AG09309 (cell line): ENCODE data around the gene SFMBT2.
"Not testable (repeated sequence)": the region's sequence is repeated elsewhere in the genome, so short reads cannot be mapped to it uniquely, and the experiment has no call there.

ENCODE experiments used
- DNase-seq: peaks from one replicate; pipeline ENCODE4 v3.0.0-alpha.2; 2010; ENCODE audit warnings: low read depth
- H3K4me3 ChIP-seq: 2 replicates; pipeline ENCODE4 v1.5.1; 2011; ENCODE audit warnings: mild to moderate bottlenecking, low read depth, low read length, moderate library complexity; ENCODE audit not compliant: control insufficient read depth
- CTCF ChIP-seq: IDR thresholded peaks from 2 replicates; pipeline ENCODE4 v1.5.1; 2011; ENCODE audit warnings: mild to moderate bottlenecking, low read depth, low read length, inconsistent platforms; ENCODE audit not compliant: insufficient read depth, control insufficient read depth; ENCODE audit errors: missing control alignments

Gene SFMBT2

DNA sequence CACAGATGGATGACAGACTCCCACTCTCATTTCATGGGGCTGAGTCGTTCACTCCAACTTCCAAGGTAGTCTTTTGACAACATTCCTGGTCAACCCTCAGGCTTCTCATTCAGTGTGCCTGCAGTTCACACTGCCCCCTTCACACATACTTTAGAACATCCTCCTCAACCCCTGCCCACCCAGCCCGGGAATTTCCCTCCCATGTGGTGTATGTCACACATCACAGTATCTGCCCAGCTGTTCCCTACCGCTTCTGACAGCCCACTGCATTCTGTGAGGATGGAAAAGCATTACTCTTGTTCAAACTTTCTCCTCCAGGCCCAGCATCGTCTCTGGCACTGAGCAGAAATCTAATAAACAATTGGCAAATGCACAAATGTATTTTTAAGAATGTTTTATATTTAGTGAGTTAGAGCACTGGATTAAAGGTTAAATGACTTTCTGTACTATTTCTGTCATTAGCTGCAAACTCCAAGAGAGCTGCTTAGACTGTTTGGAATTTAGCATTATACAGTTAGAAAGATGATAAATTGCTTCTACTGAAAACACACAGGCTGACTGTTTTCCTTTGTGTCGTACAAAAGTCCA lies 110.4 kb downstream of the SFMBT2 start:
- TF ChIP-seq CTCF = no peak
- DNase-seq = no peak
- no peak overlapping the region for H3K4me3 ChIP-seq

- not testable (repeated sequence) for H3K4me3 ChIP-seq, DNase-seq
Measured at GRCh38 chr10:7299601-7300325, 111.1 kb downstream of the SFMBT2 start.

GRCh38 chr10:7298495-7298894 lies 112.3 kb downstream of the SFMBT2 start:
- no peak for DNase-seq
- TF ChIP-seq CTCF = no peak
- no peak overlapping the region for H3K4me3 ChIP-seq

- no peak for TF ChIP-seq CTCF
- no peak for DNase-seq
- H3K4me3 ChIP-seq = no peak overlapping the region
Measured at GRCh38 chr10:7297094-7297493, 113.7 kb downstream of the SFMBT2 start.

- no peak overlapping the region for H3K4me3 ChIP-seq
- TF ChIP-seq CTCF = no peak
- DNase-seq = no peak
Measured at GRCh38 chr10:7296648-7297047, 114.2 kb downstream of the SFMBT2 start.

- no peak for TF ChIP-seq CTCF
- no peak for DNase-seq
- no peak overlapping the region for H3K4me3 ChIP-seq
Measured at GRCh38 chr10:7296076-7296475, 114.8 kb downstream of the SFMBT2 start.

DNA sequence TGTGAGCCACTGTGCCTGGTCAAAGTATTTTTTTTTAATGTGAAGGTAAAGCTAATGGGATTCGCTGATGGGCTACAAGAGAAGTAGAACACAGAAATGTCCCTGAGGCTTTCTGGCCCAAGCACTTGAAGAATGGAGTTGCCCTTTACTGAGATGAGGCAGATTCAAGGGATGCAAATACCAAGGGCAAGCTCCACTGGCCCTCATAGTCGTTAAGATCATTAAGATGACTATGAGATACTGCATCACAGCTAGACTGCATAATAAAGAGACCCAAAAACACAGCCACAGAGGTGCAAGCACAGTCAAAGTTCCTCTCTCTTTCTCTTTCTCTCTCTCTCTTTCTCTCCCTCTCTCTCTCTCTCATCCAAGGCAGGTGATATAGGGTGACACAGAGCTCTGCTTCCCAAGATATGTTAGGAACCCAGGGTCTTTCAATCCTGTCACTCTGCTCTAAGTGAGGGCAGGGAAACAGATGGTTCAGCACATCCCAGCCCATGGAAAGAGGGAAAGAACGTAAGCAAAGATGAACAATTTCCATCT lies 117.4 kb downstream of the SFMBT2 start:
- no peak for DNase-seq
- H3K4me3 ChIP-seq = no peak overlapping the region
- no peak for TF ChIP-seq CTCF
